A673 (cell line): ENCODE data around the gene HMGCS2. TPM values are rescaled to one million over a fixed set of nuclear protein-coding genes. Genes with fewer than 3 reads are reported as not detected.

ENCODE experiments used
- BruUV-seq: library from RNA; stranded (reverse); fragments of 400-500 nt; replicated peaks from 2 replicates; lab custom pipeline; 2021; lab: Mats Ljungman, UMichigan
- CTCF ChIA-PET: fragments of 300-600 bp; sonication (Branson Sonifier 250); formaldehyde crosslinking; loops from one replicate; lab custom pipeline; 2022; ENCODE audit warnings: antibody characterized with exemption; lab: Charles Lee
- POLR2A ChIA-PET: fragments of 300-600 bp; sonication (Branson Sonifier 250); formaldehyde crosslinking; loops from one replicate; lab custom pipeline; 2022; ENCODE audit warnings: antibody characterized with exemption; ENCODE audit not compliant: low non-redundant PET; lab: Charles Lee
- DNase-seq: peaks from one replicate; pipeline ENCODE4 v3.0.0-alpha.2; 2015; ENCODE audit warnings: low spot score
- H3K27ac ChIP-seq: fragments of 200-600 bp; sonication (generic); 2 replicates; pipeline ENCODE4 v1.5.1; 2016; ENCODE audit warnings: mixed run types, low read depth, mild to moderate bottlenecking, mixed read lengths, antibody characterized with exemption, low read length; ENCODE audit not compliant: poor library complexity, severe bottlenecking
- H3K27me3 ChIP-seq: fragments of 200-600 bp; sonication (generic); replicated peaks from 2 replicates; pipeline ENCODE4 v1.6.1; 2017; ENCODE audit warnings: mixed run types, low read depth, mild to moderate bottlenecking, mixed read lengths, antibody characterized with exemption, low read length; ENCODE audit not compliant: insufficient read depth, poor library complexity
- H3K36me3 ChIP-seq: fragments of 200-600 bp; sonication (generic); 2 replicates; pipeline ENCODE4 v1.6.1; 2016; ENCODE audit warnings: mixed run types, mild to moderate bottlenecking, mixed read lengths, antibody characterized with exemption, low read length; ENCODE audit not compliant: insufficient read depth, poor library complexity, severe bottlenecking
- H3K4me1 ChIP-seq: fragments of 200-600 bp; sonication (generic); 2 replicates; pipeline ENCODE4 v1.6.1; 2017; ENCODE audit warnings: mixed run types, mild to moderate bottlenecking, mixed read lengths, antibody characterized with exemption, low read length; ENCODE audit not compliant: insufficient read depth, poor library complexity, severe bottlenecking
- H3K4me3 ChIP-seq: fragments of 200-600 bp; sonication (generic); 2 replicates; pipeline ENCODE4 v1.5.1; 2016; ENCODE audit warnings: low read depth, mixed run types, mild to moderate bottlenecking, mixed read lengths, low read length; ENCODE audit not compliant: poor library complexity, severe bottlenecking
- H3K9me3 ChIP-seq: fragments of 200-600 bp; sonication (generic); 2 replicates; pipeline ENCODE4 v1.6.1; 2016; ENCODE audit warnings: mixed run types, low read depth, mild to moderate bottlenecking, mixed read lengths, antibody characterized with exemption, low read length; ENCODE audit not compliant: poor library complexity, severe bottlenecking
- CTCF ChIP-seq: fragments of 300-800, 200-600 bp; sonication (generic); conservative IDR thresholded peaks from 2 replicates; pipeline ENCODE4 v1.5.1; 2017; ENCODE audit warnings: low read depth, mild to moderate bottlenecking, antibody characterized with exemption, low read length, moderate library complexity, mixed read lengths
- EZH2 ChIP-seq: fragments of 200-600 bp; sonication (generic); IDR thresholded peaks from 2 replicates; pipeline ENCODE4 v1.6.1; 2017; ENCODE audit warnings: borderline replicate concordance, low read depth, mild to moderate bottlenecking, mixed read lengths, antibody characterized with exemption, low read length; ENCODE audit not compliant: poor library complexity, severe bottlenecking
- intact Hi-C: fragments of 100-400 bp; cut with micrococcal nuclease; formaldehyde crosslinking; loops from one replicate; pipeline ENCODE4 v1.10.0; 2022; ENCODE audit not compliant: unreplicated experiment
- total RNA-seq: library from RNA; stranded (reverse); gene quantifications from 2 replicates; pipeline ENCODE4 v1.2.3, GENCODE V29; 2021

HMGCS2 gene
- total RNA-seq, 1 experiment from 2014 or later = not detected

- TF ChIP-seq CTCF = no peak
- no peak overlapping the region for H3K4me3 ChIP-seq
- no peaks in the 10 kb centered on the region for H3K4me1 ChIP-seq
- no peaks in the 10 kb centered on the region for H3K27me3 ChIP-seq
- ChIA-PET CTCF (no interaction called here), POLR2A (no interaction called here)
- no peak for DNase-seq
- no peaks in the 10 kb centered on the region for H3K9me3 ChIP-seq
- peaks cover 100% of the 10 kb centered on the region for H3K36me3 ChIP-seq
- H3K27ac ChIP-seq = no peak overlapping the region
- intact Hi-C loops = no loop called here
- no TSS peak for BruUV-seq
These were observed 43.1 kb downstream of the HMGCS2 start for GRCh38 chr1:119725626-119726025.

- ChIA-PET POLR2A (interaction anchor here (0.7 kb wide), 1 partner anchor 20 kb away, joined by 18 read pairs; no protein-coding TSS in a partner anchor), CTCF (no interaction called here)
- BruUV-seq = no TSS peak
- TF ChIP-seq EZH2 = no peak
- no peak for TF ChIP-seq CTCF
- H3K27me3 ChIP-seq = no peaks in the 10 kb centered on the region
- no peak overlapping the region for H3K4me3 ChIP-seq
- intact Hi-C loops = no loop called here
- peaks cover 4% of the 10 kb centered on the region for H3K4me1 ChIP-seq
- H3K27ac ChIP-seq = no peak overlapping the region
- H3K36me3 ChIP-seq = peaks cover 100% of the 10 kb centered on the region
- no peaks in the 10 kb centered on the region for H3K9me3 ChIP-seq
- no peak for DNase-seq
These were observed 44.0 kb downstream of the HMGCS2 start for GRCh38 chr1:119724611-119725218.

- peaks cover 79% of the 10 kb centered on the region for H3K36me3 ChIP-seq
- no peak overlapping the region for H3K4me3 ChIP-seq
- ChIA-PET CTCF (no interaction called here), POLR2A (no interaction called here)
- H3K4me1 ChIP-seq = peaks cover 22% of the 10 kb centered on the region
- no peak for DNase-seq
- no TSS peak for BruUV-seq
- no peaks in the 10 kb centered on the region for H3K9me3 ChIP-seq
- TF ChIP-seq EZH2 (no peak), CTCF (no peak)
- H3K27me3 ChIP-seq = no peaks in the 10 kb centered on the region
- no peak overlapping the region for H3K27ac ChIP-seq
- intact Hi-C loops = no loop called here
These were observed 46.8 kb downstream of the HMGCS2 start for GRCh38 chr1:119721896-119722295.
